Activated naive CD4-positive, alpha-beta T cell treated with Interleukin-2 at 50 U/mL for 16 hours (primary cell): Measurements from ENCODE around the gene TBX15.
"Not testable (repeated sequence)": the region's sequence is repeated elsewhere in the genome, so short reads cannot be mapped to it uniquely, and the experiment has no call there.

ENCODE experiments used
- DNase-seq: peaks from one replicate; pipeline ENCODE4 v3.0.0-alpha.2; 2020

TBX15 gene

GRCh38 chr1:118958140-118958539 is 30.0 kb downstream of the TBX15 start:
- no peak for DNase-seq

- DNase-seq: not testable (repeated sequence)
These were observed 30.6 kb downstream of the TBX15 start for GRCh38 chr1:118957579-118957978.

GRCh38 chr1:118954301-118954905 is 33.7 kb downstream of the TBX15 start:
- DNase-seq: no peak

GRCh38 chr1:118951270-118951936 is 36.7 kb downstream of the TBX15 start:
- DNase-seq: no peak

GRCh38 chr1:118949315-118949714 is 38.8 kb downstream of the TBX15 start:
- no peak for DNase-seq

- DNase-seq: no peak
These were observed 39.3 kb downstream of the TBX15 start for GRCh38 chr1:118948846-118949245.

- no peak for DNase-seq
These were observed 39.8 kb downstream of the TBX15 start for GRCh38 chr1:118948351-118948750.

- DNase-seq: no peak
These were observed 40.4 kb downstream of the TBX15 start for GRCh38 chr1:118947790-118948189.

- DNase-seq: no peak
These were observed 41.0 kb downstream of the TBX15 start for GRCh38 chr1:118947003-118947765.

- DNase-seq: no peak
These were observed 42.7 kb downstream of the TBX15 start for GRCh38 chr1:118945489-118945888.

- DNase-seq: no peak
These were observed 43.6 kb downstream of the TBX15 start for GRCh38 chr1:118944546-118944945.

GRCh38 chr1:118944133-118944532 is 44.0 kb downstream of the TBX15 start:
- DNase-seq: no peak

GRCh38 chr1:118940957-118941356 is 47.2 kb downstream of the TBX15 start:
- DNase-seq: no peak

GRCh38 chr1:118937413-118938072 is 50.6 kb downstream of the TBX15 start:
- DNase-seq: no peak

GRCh38 chr1:118934706-118935105 is 53.4 kb downstream of the TBX15 start:
- no peak for DNase-seq

GRCh38 chr1:118933051-118933781 is 54.9 kb downstream of the TBX15 start:
- no peak for DNase-seq

GRCh38 chr1:118931876-118932275 is 56.3 kb downstream of the TBX15 start:
- DNase-seq: no peak

GRCh38 chr1:118928739-118929554 is 59.2 kb downstream of the TBX15 start:
- no peak for DNase-seq

- no peak for DNase-seq
These were observed 60.5 kb downstream of the TBX15 start for GRCh38 chr1:118927427-118928187.

- no peak for DNase-seq
These were observed 61.9 kb downstream of the TBX15 start for GRCh38 chr1:118926261-118926660.

GRCh38 chr1:118925651-118926050 is 62.5 kb downstream of the TBX15 start:
- no peak for DNase-seq
